ENCODE data around the gene DUSP9.
"Not testable (repeated sequence)": the region's sequence is repeated elsewhere in the genome, so short reads cannot be mapped to it uniquely, and the experiment has no call there.

The DUSP9 gene

GRCh38 chrX:153699784-153700371 lies 52.9 kb downstream of the DUSP9 start:
- H3K4me1 ChIP-seq (ENCODE audit: control insufficient read depth, insufficient read depth, low read length): not testable (repeated sequence)

GRCh38 chrX:153700376-153700945 lies 53.5 kb downstream of the DUSP9 start:
- Histone ChIP-seq H3K4me1 (ENCODE audit: control insufficient read depth, insufficient read depth, low read length) (peaks cover 10% of the 10 kb centered on the region), H3K4me3 (ENCODE audit: low read length) (no peak overlapping the region), H3K9ac (ENCODE audit: low read length) (no peak overlapping the region), H3K27ac (ENCODE audit: low read depth, low read length) (peak overlapping the region; percentile 81), H3K36me3 (ENCODE audit: control insufficient read depth, insufficient read depth, low read length) (peaks cover 4% of the 10 kb centered on the region), H3K27me3 (ENCODE audit: control insufficient read depth, insufficient read depth, low read length) (no peaks in the 10 kb centered on the region)

More at GRCh38 chrX:153699784-153700371, 52.9 kb downstream of the DUSP9 start:
- peak overlapping the region; percentile 81 for H3K27ac ChIP-seq (ENCODE audit: low read depth, low read length)
- H3K4me3 ChIP-seq (ENCODE audit: low read length); H3K36me3 ChIP-seq (ENCODE audit: control insufficient read depth, insufficient read depth, low read length); H3K27me3 ChIP-seq (ENCODE audit: control insufficient read depth, insufficient read depth, low read length); H3K9ac ChIP-seq (ENCODE audit: low read length): not testable (repeated sequence)

Measured in rectal smooth muscle tissue (tissue), 1 donor.